K562 (cell line): ENCODE results near the gene PAFAH2. TPM values are rescaled to one million over a fixed set of nuclear protein-coding genes. Genes with fewer than 3 reads are reported as not detected.

Source experiments
- ATAC-seq: fragments of 200-7000 bp; cut with Tn5 transposase; 3 replicates; pipeline ENCODE4 v1.9.1; 2020; ENCODE audit warnings: moderate library complexity
- BruUV-seq: library from RNA; stranded (reverse); fragments of 400-500 nt; replicated peaks from 2 replicates; lab custom pipeline; 2021; lab: Mats Ljungman, UMichigan
- CTCF ChIA-PET: fragments of 300-600 bp; formaldehyde crosslinking; extraction: SDS; loops from one replicate; lab custom pipeline; 2021; ENCODE audit warnings: low intra/inter-chr PET ratio; lab: Yijun Ruan, JAX
- POLR2A ChIA-PET: fragments of 300-600, 350-650 bp; sonication (Branson Sonifier 250); formaldehyde crosslinking; extraction: SDS; loops from one replicate; lab custom pipeline; 2021; ENCODE audit warnings: antibody characterized with exemption, inconsistent platforms; lab: Yijun Ruan, JAX
- DNase-seq, 4 experiments: peaks; one replicate each; pipeline versions ENCODE4 v3.0.0 to v3.0.0-alpha.2; 2011 to 2018; ENCODE audit warnings: low spot score in 3 of 4, mixed read lengths in 3 of 4; ENCODE audit errors: extremely low read depth in 1 of 4
- FAIRE-seq: peaks from 2 replicates; lab custom pipeline; 2011; peaks lifted over from hg19 to GRCh38; lab: Jason Lieb, UNC
- H2AFZ ChIP-seq: 2 replicates; pipeline ENCODE4 v1.6.0; 2011; ENCODE audit warnings: low read depth, low read length, control low read depth, inconsistent platforms
- H3K27ac ChIP-seq: fragments of 200-600 bp; 3 replicates; pipeline ENCODE4 v1.8.0; 2011; ENCODE audit warnings: low read depth, mild to moderate bottlenecking, control low read depth, inconsistent platforms, low read length, moderate library complexity, mixed read lengths; ENCODE audit errors: extremely low read depth
- H3K27me3 ChIP-seq, 2 experiments: fragments of 300-600 bp in 1 of 2; 2 replicates in 1 of 2; 3 replicates in 1 of 2; pipeline versions ENCODE4 v1.6.0 to v1.8.0; 2011; ENCODE audit warnings: inconsistent platforms in 2 of 2, low read length in 2 of 2, mild to moderate bottlenecking in 1 of 2, mixed read lengths in 1 of 2, moderate library complexity in 1 of 2; ENCODE audit not compliant: control insufficient read depth in 2 of 2, insufficient read depth in 2 of 2
- H3K36me3 ChIP-seq: fragments of 300-600 bp; 3 replicates; pipeline ENCODE4 v1.8.0; 2011; ENCODE audit warnings: mild to moderate bottlenecking, low read length, inconsistent platforms; ENCODE audit not compliant: control insufficient read depth, insufficient read depth
- H3K4me1 ChIP-seq, 2 experiments: fragments of 200-600 bp in 1 of 2; replicated peaks in 1 of 2; 2 replicates in 1 of 2; 3 replicates in 1 of 2; pipeline versions ENCODE4 v1.5.1 to v1.8.0; 2011; ENCODE audit warnings: inconsistent platforms in 2 of 2, low read length in 2 of 2, mild to moderate bottlenecking in 1 of 2, mixed read lengths in 1 of 2, moderate library complexity in 1 of 2; ENCODE audit not compliant: control insufficient read depth in 2 of 2, insufficient read depth in 2 of 2
- H3K4me2 ChIP-seq: 2 replicates; pipeline ENCODE4 v1.6.1; 2011; ENCODE audit warnings: low read length, control low read depth, inconsistent platforms, mixed read lengths; ENCODE audit not compliant: insufficient read depth
- H3K4me3 ChIP-seq: fragments of 200-600 bp; sonication (generic), shearing (Covaris generic); 2 replicates; pipeline ENCODE4 v1.5.1; 2016; ENCODE audit warnings: control low read depth, inconsistent platforms
- H3K79me2 ChIP-seq: fragments of 200-600 bp; 3 replicates; pipeline ENCODE4 v1.8.0; 2011; ENCODE audit warnings: low read length, inconsistent platforms; ENCODE audit not compliant: control insufficient read depth, insufficient read depth
- H3K9ac ChIP-seq, 2 experiments: 2 replicates each; pipeline versions ENCODE4 v1.6.0 to v1.6.1; 2011; ENCODE audit warnings: low read depth in 2 of 2, low read length in 2 of 2, control low read depth in 1 of 2, inconsistent platforms in 1 of 2, mild to moderate bottlenecking in 1 of 2, mixed read lengths in 1 of 2; ENCODE audit not compliant: insufficient read depth in 1 of 2
- H3K9me1 ChIP-seq: one replicate; pipeline ENCODE4 v1.6.0; 2011; ENCODE audit warnings: inconsistent platforms, mild to moderate bottlenecking, low read length, moderate library complexity; ENCODE audit not compliant: control insufficient read depth, insufficient read depth
- H3K9me3 ChIP-seq: replicated peaks from 2 replicates; pipeline ENCODE4 v1.5.1; 2011; ENCODE audit warnings: low read depth, low read length, inconsistent platforms; ENCODE audit not compliant: control insufficient read depth, insufficient read depth
- H4K20me1 ChIP-seq: replicated peaks from 2 replicates; pipeline ENCODE4 v1.6.1; 2011; ENCODE audit warnings: low read length, inconsistent platforms, mixed read lengths; ENCODE audit not compliant: control insufficient read depth, insufficient read depth
- CCAR2 ChIP-seq: fragments of 200-400 bp; formaldehyde crosslinking; IDR thresholded peaks from 2 replicates; pipeline ENCODE4 v1.6.1; 2017; ENCODE audit warnings: mild to moderate bottlenecking, low read depth, low read length
- DEAF1 ChIP-seq: fragments of 450-650 bp; formaldehyde crosslinking; IDR thresholded peaks from 2 replicates; pipeline ENCODE4 v1.4.0; 2020; ENCODE audit warnings: mild to moderate bottlenecking, moderate library complexity
- ESRRA ChIP-seq: fragments of 450-650 bp; IDR thresholded peaks from 2 replicates; pipeline ENCODE4 v1.6.1; 2014; ENCODE audit warnings: low read depth, mild to moderate bottlenecking, moderate library complexity, borderline replicate concordance
- ETS2 ChIP-seq: IDR thresholded peaks from 2 replicates; pipeline ENCODE4 v1.6.1; 2016; ENCODE audit warnings: borderline replicate concordance, missing genetic modification characterization, mild to moderate bottlenecking, moderate library complexity, missing compliant biosample characterization; ENCODE audit not compliant: poor library complexity, severe bottlenecking
- GATA2 ChIP-seq: sonication (generic); formaldehyde crosslinking; IDR thresholded peaks from 2 replicates; pipeline ENCODE4 v1.4.0; 2020; ENCODE audit warnings: mild to moderate bottlenecking, missing genetic modification reagents
- KDM1A ChIP-seq, 2 experiments: fragments of 450-650 bp; IDR thresholded peaks; 2 replicates each; pipeline ENCODE4 v1.6.1; 2016; ENCODE audit warnings: mild to moderate bottlenecking in 2 of 2
- NFE2 ChIP-seq: IDR thresholded peaks from 2 replicates; pipeline ENCODE4 v1.6.1; 2014; ENCODE audit warnings: antibody characterized with exemption, low read depth
- POLR2H ChIP-seq: IDR thresholded peaks from 2 replicates; pipeline ENCODE4 v1.6.1; 2016; ENCODE audit warnings: missing genetic modification characterization, low read depth, mild to moderate bottlenecking, control low read depth, missing compliant biosample characterization, moderate library complexity
- TEAD4 ChIP-seq, 2 experiments: sonication (generic) in 1 of 2; formaldehyde crosslinking in 1 of 2; IDR thresholded peaks; 2 replicates each; pipeline versions ENCODE4 v1.6.1 to v1.8.0; 2012 to 2022; ENCODE audit warnings: borderline replicate concordance in 1 of 2, inconsistent platforms in 1 of 2, low read length in 1 of 2, mild to moderate bottlenecking in 1 of 2, missing genetic modification reagents in 1 of 2
- ZNF232 ChIP-seq: sonication (generic); formaldehyde crosslinking; IDR thresholded peaks from 2 replicates; pipeline ENCODE4 v1.8.0; 2022; ENCODE audit warnings: mild to moderate bottlenecking, missing genetic modification reagents
- ZNF449 ChIP-seq: fragments of 250-450 bp; sonication (Bioruptor Pico); IDR thresholded peaks from 2 replicates; pipeline ENCODE4 v1.8.0; 2022; ENCODE audit warnings: moderate library complexity, mild to moderate bottlenecking, inconsistent platforms
- ZNF57 ChIP-seq: fragments of 450-650 bp; formaldehyde crosslinking; IDR thresholded peaks from 2 replicates; pipeline ENCODE4 v1.4.0; 2020; ENCODE audit warnings: mild to moderate bottlenecking, moderate library complexity
- WGBS: fragments of 100-300 bp; shearing (Covaris generic); methylation state at CpG from one replicate; pipeline ENCODE4 v1.1.6; 2016; ENCODE audit warnings: low coverage, mixed read lengths; ENCODE audit not compliant: insufficient coverage; ENCODE audit errors: missing lambda C conversion rate; 5-methylcytosine and 5-hydroxymethylcytosine counted together
- in situ Hi-C: fragments of 300-500 bp; cut with MboI; formaldehyde crosslinking; loops from 4 replicates; pipeline ENCODE4 v1.15.0; 2018; ENCODE audit warnings: inconsistent platforms, mixed read lengths
- intact Hi-C: fragments of 100-400 bp; cut with micrococcal nuclease; formaldehyde crosslinking; loops from 2 replicates; pipeline ENCODE4 v1.14.2; 2022
- polyA plus RNA-seq, 8 experiments: library from polyadenylated mRNA; depleted of rRNA in 4 of 8; stranded (reverse) in 5 of 8; unstranded in 3 of 8; fragments of >200 nt; fragmentation: Nextera tagmentation in 2 of 8; fragmentation: Illumina TruSeq in 1 of 8; extraction: Ambion mirVana in 2 of 8; extraction: Trizol in 1 of 8; gene quantifications; 2 replicates each; pipeline versions ENCODE4 v1.2.1 to v1.2.3, GENCODE V29; 2011 to 2014; ENCODE audit warnings: inconsistent platforms in 1 of 8, missing spikeins in 1 of 8
- total RNA-seq, 7 experiments: library from RNA; depleted of rRNA in 6 of 7; stranded (reverse); fragments of >200 nt in 6 of 7; fragmentation: Illumina TruSeq in 2 of 7; extraction: Trizol in 2 of 7; gene quantifications; 2 replicates each; pipeline versions ENCODE4 v1.2.1 to v1.2.3, GENCODE V29; 2011 to 2021; ENCODE audit warnings: low replicate concordance in 1 of 7

PAFAH2 gene
- total and polyA plus RNA-seq, 9 of the 15 experiments (the other 6 are each of a cell fraction or from before 2014, with no cell fraction given), result 4.2 to 10.9 (median 6.8) TPM

DNA sequence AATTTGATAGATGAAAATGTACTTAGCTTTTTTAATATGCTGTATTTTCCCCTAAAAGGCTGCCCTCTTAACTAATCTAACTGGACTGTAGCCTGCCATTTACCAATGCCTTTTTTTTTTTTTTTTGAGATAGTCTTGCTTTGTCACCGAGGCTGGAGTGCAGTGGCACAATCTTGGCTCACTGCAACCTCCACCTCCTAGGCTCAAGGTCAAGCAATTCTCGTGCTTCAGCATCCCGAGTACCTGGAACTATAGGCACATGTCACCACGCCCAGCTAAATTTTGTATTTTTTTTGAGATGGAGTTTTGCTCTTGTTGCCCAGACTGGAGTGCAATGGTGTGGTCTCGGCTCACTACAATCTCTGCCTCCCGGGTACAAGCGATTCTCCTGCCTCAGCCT is 18.7 kb downstream of the PAFAH2 start:
- H3K27ac ChIP-seq, result peak overlapping the region; percentile 2; the same call in 1 of the 3 replicates
- no peak overlapping the region for H3K4me3 ChIP-seq
- no peaks in the 10 kb centered on the region for H4K20me1 ChIP-seq
- no peak; the same call in 2 of the 3 replicates for ATAC-seq
- 0 out of 2 replicates have a peak, but pooled peaks have one; percentile 9 for TF ChIP-seq NFE2
- TF ChIP-seq ESRRA, result peak; percentile 62; the same call in 1 of the 2 replicates
- no peak for TF ChIP-seq ETS2 (tag)
- TF ChIP-seq POLR2H (tag), result no peak
- TF ChIP-seq ZNF57, result no peak
- CTCF ChIA-PET, result interaction anchor here (0.6 kb wide), 1 partner anchor 311 kb away, joined by 3 read pairs; no protein-coding TSS in a partner anchor
- no peak overlapping the region; a peak in 1 of 4 replicates for H3K9ac ChIP-seq
- peaks cover 39% of the 10 kb centered on the region for H3K36me3 ChIP-seq
- no peaks in the 10 kb centered on the region for H3K27me3 ChIP-seq
- 49% methylated on average over 7 of the region's 7 CpGs for WGBS
- POLR2A ChIA-PET, result interaction anchor here (0.6 to 1.4 kb wide), 4 partner anchors 9 to 74 kb away, joined by 3 to 5 read pairs (median 4); partner anchors contain the start of gene PAFAH2
- H3K79me2 ChIP-seq, result no peaks in the 10 kb centered on the region
- no peaks in the 10 kb centered on the region for H3K9me1 ChIP-seq
- DNase-seq, result no peak
- FAIRE-seq, result no peak
- no peak overlapping the region for H2AFZ ChIP-seq
- intact Hi-C loops (no loop called here), in situ Hi-C loops (no loop called here)
- BruUV-seq, result no TSS peak
- H3K4me2 ChIP-seq, result no peak overlapping the region
- H3K9me3 ChIP-seq, result no peaks in the 10 kb centered on the region
- peaks cover 4 to 14% of the 10 kb centered on the region in 2 experiments; a peak in 3 of 5 replicates for H3K4me1 ChIP-seq

DNA sequence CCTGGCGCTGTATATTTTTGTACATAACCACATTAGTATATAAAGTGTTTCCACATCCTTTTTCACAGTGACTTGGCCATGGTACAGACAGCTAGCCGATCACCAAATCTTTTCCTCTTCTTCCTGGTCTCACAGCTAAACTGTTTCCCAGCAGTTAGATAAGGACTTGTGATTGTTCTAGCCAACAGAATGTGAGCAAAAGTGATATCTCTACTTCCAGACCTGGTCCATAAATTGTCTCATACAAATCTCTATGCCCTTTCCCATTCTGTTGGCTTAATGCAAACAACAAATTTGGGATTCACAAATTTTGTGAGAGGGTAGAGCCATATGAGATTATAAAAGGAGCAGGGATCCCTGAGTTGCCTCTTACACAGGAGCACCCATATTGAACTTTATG is 19.5 kb downstream of the PAFAH2 start:
- H4K20me1 ChIP-seq, result no peaks in the 10 kb centered on the region
- no peak overlapping the region for H3K4me3 ChIP-seq
- no peaks in the 10 kb centered on the region for H3K9me1 ChIP-seq
- DNase-seq (peak in 2 of 4 experiments; percentile 34 to 59), FAIRE-seq (peak; percentile 85), ATAC-seq (peak; percentile 76)
- WGBS, result 23% methylated on average over 2 of the region's 2 CpGs
- H3K36me3 ChIP-seq, result peaks cover 36% of the 10 kb centered on the region
- H3K4me1 ChIP-seq, result peaks cover 4 to 14% of the 10 kb centered on the region in 2 experiments; a peak in 3 of 5 replicates
- in situ Hi-C loops, result no loop called here
- no peaks in the 10 kb centered on the region for H3K27me3 ChIP-seq
- H2AFZ ChIP-seq, result no peak overlapping the region
- no peak overlapping the region for H3K9ac ChIP-seq
- no peaks in the 10 kb centered on the region for H3K79me2 ChIP-seq
- BruUV-seq, result no TSS peak
- H3K27ac ChIP-seq, result peak overlapping the region; percentile 0; the same call in 1 of the 3 replicates
- intact Hi-C loops, result no loop called here
- POLR2A ChIA-PET, result interaction anchor here (0.6 to 1.4 kb wide), 5 partner anchors 9 to 44 kb away, joined by 3 to 5 read pairs (median 4); partner anchors contain the start of gene PAFAH2
- no peaks in the 10 kb centered on the region for H3K9me3 ChIP-seq
- peak overlapping the region; percentile 4; the same call in 1 of the 2 replicates for H3K4me2 ChIP-seq
- CTCF ChIA-PET, result no interaction called here
- TF ChIP-seq ZNF232 (CRISPR knock-in tag) (no peak), GATA2 (CRISPR knock-in tag) (0 out of 2 replicates have a peak, but pooled peaks have one; percentile 13), TEAD4 (IDR thresholded peaks at IDR 0.05; ENCODE audit: low read length) (peak; percentile 67), TEAD4 (CRISPR knock-in tag; IDR thresholded peaks at IDR 0.05; ENCODE audit: borderline replicate concordance) (no peak), ZNF449 (CRISPR knock-in tag) (no peak), DEAF1 (CRISPR knock-in tag) (no peak), KDM1A (IDR thresholded peaks at IDR 0.05) (peak in 1 of 2 experiments; percentile 47; a peak in 1 of 4 replicates), CCAR2 (no peak)
